Stomach smooth muscle (tissue), 2 donors: ENCODE measurements around the gene TMEM117.
"Not testable (repeated sequence)": the region's sequence is repeated elsewhere in the genome, so short reads cannot be mapped to it uniquely, and the experiment has no call there.

Experiments used
- H3K27ac ChIP-seq: one replicate; pipeline ENCODE4 v1.7.0; 2013; ENCODE audit warnings: mild to moderate bottlenecking, low read length, inconsistent platforms
- H3K27me3 ChIP-seq, 2 donors: one replicate each; pipeline ENCODE4 v1.7.0; 2013; ENCODE audit warnings: low read length in 2 of 2; ENCODE audit not compliant: insufficient read depth in 2 of 2, control insufficient read depth in 1 of 2
- H3K36me3 ChIP-seq, 2 donors: one replicate each; pipeline ENCODE4 v1.7.0; 2013; ENCODE audit warnings: low read length in 2 of 2; ENCODE audit not compliant: control insufficient read depth in 2 of 2, insufficient read depth in 2 of 2
- H3K4me1 ChIP-seq: one replicate; pipeline ENCODE4 v1.7.0; 2013; ENCODE audit warnings: low read length; ENCODE audit not compliant: control insufficient read depth, insufficient read depth
- H3K4me3 ChIP-seq, 2 donors: one replicate each; pipeline ENCODE4 v1.7.0; 2013; ENCODE audit warnings: low read length in 2 of 2
- H3K9ac ChIP-seq, 2 donors: one replicate each; pipeline ENCODE4 v1.7.0; 2013; ENCODE audit warnings: low read length in 2 of 2, mild to moderate bottlenecking in 1 of 2
- H3K9me3 ChIP-seq, 2 donors: one replicate each; pipeline ENCODE4 v1.7.0; 2013; ENCODE audit warnings: low read length in 2 of 2; ENCODE audit not compliant: control insufficient read depth in 2 of 2
- donor health status: healthy.
- donor health status: Pancreatic carcinoma.

TMEM117 gene

DNA sequence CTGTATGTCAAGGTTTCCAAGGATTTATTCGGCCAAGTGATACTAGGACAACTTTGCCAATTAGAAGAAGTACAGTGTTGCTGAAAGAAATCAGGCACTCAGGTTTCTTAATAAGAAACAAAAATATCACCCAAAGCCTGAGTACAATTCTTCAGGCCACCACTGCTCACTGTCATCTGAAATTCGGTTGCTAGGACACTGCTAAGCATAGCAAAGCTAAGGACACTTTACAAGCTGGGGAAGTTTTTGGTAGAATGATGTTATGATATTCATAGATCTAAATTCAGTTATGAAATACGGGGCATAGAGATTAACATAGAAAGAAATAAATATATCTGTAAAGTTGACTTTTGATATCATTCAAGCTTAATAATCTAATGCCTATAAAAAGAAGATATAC is 535.1 kb downstream of the TMEM117 start:
- Histone ChIP-seq H3K36me3 (no peaks in the 10 kb centered on the region), H3K27ac (no peak overlapping the region), H3K9me3 (no peaks in the 10 kb centered on the region), H3K4me1 (no peaks in the 10 kb centered on the region), H3K4me3 (no peak overlapping the region), H3K27me3 (no peaks in the 10 kb centered on the region), H3K9ac (no peak overlapping the region)

DNA sequence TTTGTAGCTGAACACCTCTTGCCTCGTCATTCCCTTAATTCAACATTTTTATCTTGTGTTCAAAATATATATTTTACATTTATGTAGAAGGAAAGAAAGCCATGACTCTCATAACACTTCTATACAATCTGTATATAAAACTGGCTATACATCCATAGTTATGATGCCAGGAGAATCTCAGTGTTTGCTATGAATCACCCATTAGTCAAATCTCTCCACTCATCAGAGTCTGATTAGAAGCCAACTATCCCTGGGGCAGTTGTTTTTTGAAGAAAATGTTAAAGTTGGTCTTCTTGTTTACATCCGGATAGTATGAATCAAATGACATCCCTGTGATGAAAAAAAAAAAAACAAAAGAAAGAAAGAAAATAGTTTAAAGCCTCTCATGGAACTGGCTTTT is 536.4 kb downstream of the TMEM117 start:
- H3K4me1 ChIP-seq = no peaks in the 10 kb centered on the region
- H3K27ac ChIP-seq = no peak overlapping the region
- H3K27me3 ChIP-seq = no peaks in the 10 kb centered on the region
- no peak overlapping the region for H3K4me3 ChIP-seq
- no peaks in the 10 kb centered on the region for H3K9me3 ChIP-seq
- H3K36me3 ChIP-seq = no peaks in the 10 kb centered on the region
- no peak overlapping the region for H3K9ac ChIP-seq

DNA sequence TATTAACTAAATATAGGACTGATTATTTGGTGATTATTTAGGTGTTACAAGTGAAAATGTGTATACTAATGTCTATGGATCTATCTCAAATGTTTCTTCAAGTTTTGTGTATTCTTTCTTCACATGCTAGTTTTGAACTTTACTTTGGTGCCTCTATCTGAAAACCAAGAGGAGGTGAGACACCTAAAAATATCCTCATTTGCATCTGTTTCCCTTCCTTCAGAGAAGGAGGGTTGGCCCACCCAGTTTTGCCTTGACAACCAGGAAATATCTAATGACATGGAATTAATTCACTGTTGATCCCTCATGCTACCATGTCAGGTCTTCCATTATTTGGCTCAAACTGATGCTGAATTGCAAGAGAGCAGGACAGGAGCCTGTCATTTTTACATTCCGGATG is 539.8 kb downstream of the TMEM117 start:
- no peaks in the 10 kb centered on the region for H3K36me3 ChIP-seq
- no peak overlapping the region for H3K4me3 ChIP-seq
- H3K9ac ChIP-seq = no peak overlapping the region
- no peak overlapping the region for H3K27ac ChIP-seq
- no peaks in the 10 kb centered on the region for H3K9me3 ChIP-seq
- H3K4me1 ChIP-seq = no peaks in the 10 kb centered on the region
- no peaks in the 10 kb centered on the region for H3K27me3 ChIP-seq

DNA sequence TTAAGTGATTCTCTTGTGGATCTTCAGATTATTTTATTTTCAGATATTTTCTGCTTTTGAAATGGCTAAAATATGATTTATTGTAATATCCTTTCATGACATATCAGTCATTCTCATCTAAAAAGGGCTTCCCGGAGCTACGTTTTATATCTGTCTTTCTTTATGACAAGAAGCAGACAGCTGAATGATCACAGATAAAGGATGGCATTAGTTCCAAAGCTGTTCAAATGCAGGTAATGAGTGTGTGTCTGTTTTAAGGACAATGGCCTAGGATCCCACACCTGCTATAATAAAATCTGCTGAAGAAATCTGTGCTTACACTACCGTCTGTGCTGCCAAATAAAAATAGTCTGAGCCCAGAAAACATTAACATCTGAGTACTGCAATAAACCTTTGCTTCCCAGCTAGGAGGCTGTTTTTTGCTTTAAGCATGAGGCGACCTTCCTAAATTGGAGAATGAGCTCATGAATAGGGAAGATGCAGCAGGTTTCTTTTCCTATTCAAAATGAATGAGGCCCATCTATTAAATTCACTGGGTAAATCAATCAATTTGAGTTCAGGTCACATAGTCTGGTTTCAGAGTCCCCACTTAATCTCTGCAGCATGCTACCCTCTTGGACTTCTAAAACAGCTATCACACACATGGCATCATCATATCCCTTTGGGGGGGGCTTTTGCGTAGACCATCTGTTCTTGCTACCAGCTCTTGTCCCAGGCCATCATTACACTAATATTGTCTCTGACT is 541.7 kb downstream of the TMEM117 start:
- no peaks in the 10 kb centered on the region for H3K36me3 ChIP-seq
- no peaks in the 10 kb centered on the region for H3K4me1 ChIP-seq
- no peaks in the 10 kb centered on the region for H3K9me3 ChIP-seq
- H3K4me3 ChIP-seq = no peak overlapping the region
- H3K27ac ChIP-seq = no peak overlapping the region
- H3K27me3 ChIP-seq = no peaks in the 10 kb centered on the region
- no peak overlapping the region for H3K9ac ChIP-seq

DNA sequence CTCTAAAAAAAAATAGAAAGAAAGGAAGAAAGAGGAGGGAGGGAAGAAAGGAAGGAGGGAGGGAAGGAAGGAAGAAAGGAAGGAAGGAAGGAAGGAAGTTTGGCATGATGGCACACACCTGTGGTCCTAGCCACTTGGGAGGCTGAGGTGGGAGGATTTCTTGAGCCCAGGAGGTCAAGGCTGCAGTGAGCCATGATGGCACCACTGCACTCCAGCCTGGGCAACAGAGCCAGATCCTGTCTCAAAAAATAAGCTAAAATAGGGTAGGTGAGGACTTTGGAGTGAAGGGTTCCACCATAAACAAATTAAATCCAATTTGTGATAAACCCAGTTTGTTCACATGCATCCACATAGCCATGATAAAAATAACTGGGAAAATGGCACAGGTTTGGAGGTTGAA is 543.2 kb downstream of the TMEM117 start:
- not testable (repeated sequence) for H3K4me3 ChIP-seq, H3K9ac ChIP-seq, H3K9me3 ChIP-seq, H3K27ac ChIP-seq, H3K36me3 ChIP-seq, H3K4me1 ChIP-seq, H3K27me3 ChIP-seq

DNA sequence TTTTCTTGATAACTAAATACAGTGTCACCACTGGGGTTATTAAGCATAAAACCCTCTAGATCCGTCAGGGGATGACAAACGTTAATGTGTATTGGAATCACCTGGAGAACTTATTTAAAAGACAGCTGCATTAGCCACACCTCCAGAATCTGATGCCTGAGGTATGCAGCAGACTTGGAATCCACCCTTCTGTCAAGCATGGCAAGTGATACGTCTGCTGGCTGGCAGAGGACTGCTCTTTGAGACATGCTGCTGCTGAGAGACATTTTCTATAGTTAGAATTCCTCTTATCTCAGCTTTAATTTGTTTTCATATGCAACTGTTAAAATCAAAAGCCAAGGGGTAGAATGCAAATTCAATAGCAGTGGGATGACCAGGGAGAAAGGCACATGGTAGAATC is 544.0 kb downstream of the TMEM117 start:
- H3K9ac ChIP-seq = no peak overlapping the region
- no peak overlapping the region for H3K4me3 ChIP-seq
- no peaks in the 10 kb centered on the region for H3K27me3 ChIP-seq
- no peaks in the 10 kb centered on the region for H3K36me3 ChIP-seq
- no peak overlapping the region for H3K27ac ChIP-seq
- H3K9me3 ChIP-seq = no peaks in the 10 kb centered on the region
- no peaks in the 10 kb centered on the region for H3K4me1 ChIP-seq

DNA sequence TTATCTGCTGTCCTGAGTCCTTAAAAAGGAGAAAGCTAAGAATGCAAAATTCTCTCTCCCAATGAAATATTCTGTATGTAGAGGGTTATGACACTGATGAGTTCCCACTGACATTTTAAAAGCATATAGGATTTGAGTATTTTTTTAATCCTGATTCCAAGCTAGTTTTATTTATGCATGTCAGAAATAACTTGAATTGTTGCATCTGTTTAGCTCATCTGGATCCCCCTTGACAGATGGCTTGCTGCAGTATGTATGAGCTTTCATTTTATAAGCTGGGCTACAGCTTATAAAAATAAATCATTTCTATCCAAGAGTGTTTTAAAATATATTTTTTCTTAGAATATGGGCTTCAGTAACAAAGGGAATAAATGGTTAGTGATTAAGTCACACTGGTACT is 545.0 kb downstream of the TMEM117 start:
- H3K36me3 ChIP-seq = no peaks in the 10 kb centered on the region
- no peak overlapping the region for H3K9ac ChIP-seq
- no peaks in the 10 kb centered on the region for H3K4me1 ChIP-seq
- no peak overlapping the region for H3K27ac ChIP-seq
- H3K9me3 ChIP-seq = no peaks in the 10 kb centered on the region
- H3K27me3 ChIP-seq = no peaks in the 10 kb centered on the region
- no peak overlapping the region for H3K4me3 ChIP-seq

DNA sequence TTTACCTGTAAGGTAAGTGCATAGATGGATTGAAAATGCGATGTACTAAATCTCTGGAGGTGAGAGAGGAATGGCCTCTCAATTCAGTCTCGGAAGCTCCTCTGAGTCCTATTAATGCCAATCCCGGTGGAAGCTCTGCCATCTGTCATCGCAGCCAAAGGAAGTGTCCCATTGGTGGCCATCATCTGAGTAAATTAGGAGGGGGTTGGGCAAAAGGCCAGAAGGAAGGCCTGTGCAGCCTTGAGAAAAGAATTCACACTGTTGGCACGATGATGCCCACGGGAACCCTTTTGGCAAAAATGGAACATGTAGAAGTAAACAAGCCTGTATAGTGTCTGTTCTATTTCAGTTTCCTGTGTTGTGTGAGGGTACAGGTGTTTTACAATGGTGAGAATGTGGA is 545.5 kb downstream of the TMEM117 start:
- Histone ChIP-seq H3K36me3 (no peaks in the 10 kb centered on the region), H3K4me3 (no peak overlapping the region), H3K9me3 (no peaks in the 10 kb centered on the region), H3K9ac (no peak overlapping the region), H3K4me1 (no peaks in the 10 kb centered on the region), H3K27me3 (no peaks in the 10 kb centered on the region), H3K27ac (no peak overlapping the region)

DNA sequence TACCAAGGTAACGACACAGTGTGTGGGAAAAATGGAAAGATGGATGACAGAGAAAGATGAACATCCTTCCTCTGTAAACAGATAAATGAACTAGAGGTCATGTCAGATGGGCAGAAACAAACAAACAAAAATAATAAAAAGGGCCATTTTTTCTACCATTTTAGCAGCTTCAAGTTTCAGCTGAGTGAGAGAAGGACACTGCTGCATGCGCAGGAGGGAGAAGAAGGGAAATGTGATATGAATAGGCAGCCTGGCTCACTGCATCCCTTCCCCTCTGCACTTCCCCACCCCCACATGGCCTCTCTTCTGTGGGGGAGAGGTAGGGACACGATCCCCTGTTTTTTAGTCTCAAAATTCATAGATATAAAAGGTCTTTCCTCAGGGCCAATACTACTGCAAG is 548.3 kb downstream of the TMEM117 start:
- Histone ChIP-seq H3K4me3 (no peak overlapping the region), H3K4me1 (no peaks in the 10 kb centered on the region), H3K27me3 (no peaks in the 10 kb centered on the region), H3K36me3 (no peaks in the 10 kb centered on the region), H3K9me3 (no peaks in the 10 kb centered on the region), H3K9ac (no peak overlapping the region), H3K27ac (no peak overlapping the region)

DNA sequence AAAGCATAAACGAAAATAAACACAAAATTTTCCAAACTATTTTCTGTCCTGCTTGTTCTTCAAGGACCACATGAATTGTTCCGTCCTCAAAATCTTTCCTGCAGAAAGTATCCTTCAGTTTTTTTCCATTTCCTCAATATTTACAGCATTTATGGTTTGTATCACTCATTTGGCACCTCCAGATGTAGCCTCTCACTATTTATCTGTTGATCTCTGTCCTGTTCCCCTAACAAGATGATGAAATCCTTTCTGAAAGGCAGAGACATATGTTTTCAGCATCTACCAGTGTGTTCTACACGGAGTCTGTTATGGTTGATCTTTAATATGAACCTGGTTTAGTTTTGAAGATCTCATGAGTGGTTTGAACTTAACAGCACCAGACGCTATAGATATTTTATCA is 550.1 kb downstream of the TMEM117 start:
- Histone ChIP-seq H3K4me1 (no peaks in the 10 kb centered on the region), H3K9me3 (no peaks in the 10 kb centered on the region), H3K36me3 (no peaks in the 10 kb centered on the region), H3K27me3 (no peaks in the 10 kb centered on the region), H3K4me3 (no peak overlapping the region), H3K27ac (no peak overlapping the region), H3K9ac (no peak overlapping the region)

DNA sequence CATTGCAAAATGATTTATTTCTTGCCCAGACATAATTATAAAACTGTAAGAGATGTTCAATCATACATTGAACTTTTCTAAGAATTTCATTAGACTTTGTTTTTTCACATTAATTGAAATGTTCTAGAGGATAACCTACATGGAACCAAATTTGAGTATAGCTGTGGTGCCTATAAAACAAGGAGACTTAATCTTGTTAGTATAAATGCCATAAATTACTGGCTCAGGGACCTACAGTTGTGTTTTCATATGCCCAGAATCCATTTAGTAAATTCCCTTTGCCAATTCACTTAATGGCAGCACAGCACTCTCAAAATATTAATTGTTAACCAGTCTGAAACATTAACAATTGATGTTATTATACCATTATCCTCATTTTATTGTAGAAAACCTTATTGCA is 551.7 kb downstream of the TMEM117 start:
- H3K27ac ChIP-seq = no peak overlapping the region
- H3K4me3 ChIP-seq = no peak overlapping the region
- no peak overlapping the region for H3K9ac ChIP-seq
- no peaks in the 10 kb centered on the region for H3K9me3 ChIP-seq
- H3K27me3 ChIP-seq = no peaks in the 10 kb centered on the region
- H3K36me3 ChIP-seq = no peaks in the 10 kb centered on the region
- H3K4me1 ChIP-seq = no peaks in the 10 kb centered on the region
